OCI-M1 (cell line): Measurements from ENCODE around the gene FBLN1.
A peak's percentile ranks its signal among the peaks of the same experiment; 100 is the strongest.

Experiments
- DNase-seq: peaks from one replicate; lab custom pipeline; 2025; lab: John Stamatoyannopoulos, UW

Gene FBLN1

GRCh38 chr22:45571089-45571488 lies 68.4 kb downstream of the FBLN1 start:
- DNase-seq: no peak

- DNase-seq: no peak
Observed at GRCh38 chr22:45572444-45572843, 69.8 kb downstream of the FBLN1 start.

GRCh38 chr22:45574069-45574703 lies 71.5 kb downstream of the FBLN1 start:
- no peak for DNase-seq

- no peak for DNase-seq
Observed at GRCh38 chr22:45575173-45575572, 72.5 kb downstream of the FBLN1 start.

- no peak for DNase-seq
Observed at GRCh38 chr22:45575607-45576272, 73.1 kb downstream of the FBLN1 start.

GRCh38 chr22:45576273-45576625 lies 73.6 kb downstream of the FBLN1 start:
- DNase-seq: no peak

GRCh38 chr22:45576730-45577464 lies 74.2 kb downstream of the FBLN1 start:
- DNase-seq: no peak

- peak; percentile 88 for DNase-seq
Observed at GRCh38 chr22:45577746-45578523, 75.3 kb downstream of the FBLN1 start.

GRCh38 chr22:45578524-45579147 lies 76.0 kb downstream of the FBLN1 start:
- no peak for DNase-seq

- DNase-seq: no peak
Observed at GRCh38 chr22:45579306-45579705, 76.6 kb downstream of the FBLN1 start.

GRCh38 chr22:45579806-45580725 lies 77.4 kb downstream of the FBLN1 start:
- DNase-seq: no peak

GRCh38 chr22:45580726-45581381 lies 78.2 kb downstream of the FBLN1 start:
- no peak for DNase-seq

- no peak for DNase-seq
Observed at GRCh38 chr22:45581549-45582080, 78.9 kb downstream of the FBLN1 start.

- DNase-seq: no peak
Observed at GRCh38 chr22:45582236-45582954, 79.7 kb downstream of the FBLN1 start.

GRCh38 chr22:45582955-45583320 lies 80.3 kb downstream of the FBLN1 start:
- no peak for DNase-seq

- DNase-seq: no peak
Observed at GRCh38 chr22:45583504-45583903, 80.8 kb downstream of the FBLN1 start.

GRCh38 chr22:45584121-45584570 lies 81.5 kb downstream of the FBLN1 start:
- no peak for DNase-seq

GRCh38 chr22:45584621-45585436 lies 82.1 kb downstream of the FBLN1 start:
- DNase-seq: no peak

GRCh38 chr22:45585437-45585755 lies 82.7 kb downstream of the FBLN1 start:
- no peak for DNase-seq
